Body of pancreas (tissue), 4 donors: ENCODE results near the gene DOCK2. TPM values are rescaled to one million over a fixed set of nuclear protein-coding genes. Genes with fewer than 3 reads are reported as not detected.

Experiments
- ATAC-seq: fragments of 150-250 bp; one replicate; pipeline ENCODE4 v1.9.1; 2016
- DNase-seq, 4 donors: peaks; one replicate each; pipeline ENCODE4 v3.0.0-alpha.2; 2019
- H3K27ac ChIP-seq, 4 donors: fragments of 200-600 bp; sonication (generic); 1 replicate in 3 of 4; 2 replicates in 1 of 4; pipeline versions ENCODE4 v1.5.1 to v1.6.1; 2016 to 2019; ENCODE audit warnings: mild to moderate bottlenecking in 1 of 4, mixed read lengths in 1 of 4, moderate library complexity in 1 of 4
- H3K27me3 ChIP-seq, 2 donors: fragments of 200-600 bp; sonication (generic); one replicate each; pipeline ENCODE4 v1.6.0; 2016; ENCODE audit warnings: mild to moderate bottlenecking in 1 of 2
- H3K36me3 ChIP-seq, 2 donors: fragments of 200-600 bp; sonication (generic); replicated peaks in 1 of 2; 2 replicates each; pipeline ENCODE4 v1.5.1; 2016; ENCODE audit warnings: low read depth in 2 of 2; ENCODE audit not compliant: insufficient read depth in 1 of 2
- H3K4me1 ChIP-seq: fragments of 200-600 bp; sonication (generic); one replicate; pipeline ENCODE4 v1.6.0; 2016
- H3K4me3 ChIP-seq, 2 donors: fragments of 200-600 bp; sonication (generic); 1 replicate in 1 of 2; 2 replicates in 1 of 2; pipeline ENCODE4 v1.5.1; 2016 to 2019
- H3K9me3 ChIP-seq, 3 donors: fragments of 200-600 bp; sonication (generic); 1 replicate in 2 of 3; 2 replicates in 1 of 3; pipeline ENCODE4 v1.5.1; 2016
- CTCF ChIP-seq, 7 experiments: fragments of 450-650 bp in 4 of 7; fragments of 200-600 bp in 3 of 7; sonication (generic) in 3 of 7; IDR thresholded peaks; one replicate each; pipeline ENCODE4 v1.5.1; 2016 to 2019; ENCODE audit warnings: antibody characterized with exemption in 7 of 7
- POLR2A ChIP-seq, 3 donors: fragments of 450-650 bp; IDR thresholded peaks; one replicate each; pipeline ENCODE4 v1.6.1; 2016; ENCODE audit warnings: antibody characterized with exemption in 3 of 3, mild to moderate bottlenecking in 2 of 3
- WGBS, 2 donors: methylation state at CpG; one replicate each; pipeline ENCODE4 v1.1.5; 2017; 5-methylcytosine and 5-hydroxymethylcytosine counted together
- intact Hi-C: fragments of 100-400 bp; cut with DNase I; formaldehyde crosslinking; loops from one replicate; pipeline ENCODE4 v1.15.1; 2023
- total RNA-seq, 2 donors: library from RNA; depleted of rRNA; stranded (reverse); fragments of >200 nt; gene quantifications; one replicate each; pipeline ENCODE4 v1.1.0, GENCODE V29; 2016

Gene DOCK2
- total RNA-seq, 2 donors from 2014 or later, result 3.1 to 7.6 TPM

- H3K27me3 ChIP-seq, result no peaks in the 10 kb centered on the region
- TF ChIP-seq CTCF (IDR thresholded peaks at IDR 0.05), result no peak
- TF ChIP-seq POLR2A (IDR thresholded peaks at IDR 0.05), result no peak
- DNase-seq, result no peak
- no peaks in the 10 kb centered on the region for H3K36me3 ChIP-seq
- ATAC-seq, result no peak
- no peak overlapping the region for H3K27ac ChIP-seq
- WGBS, 2 donors, result 57 to 58% methylated on average over 3 of the region's 3 CpGs
- intact Hi-C loops, result no loop called here
- H3K9me3 ChIP-seq, result no peaks in the 10 kb centered on the region
- H3K4me3 ChIP-seq, result no peak overlapping the region
- H3K4me1 ChIP-seq, result no peaks in the 10 kb centered on the region
Observed at GRCh38 chr5:169848271-169848670, 211.2 kb downstream of the DOCK2 start.

- Histone ChIP-seq H3K4me3 (no peak overlapping the region), H3K9me3 (no peaks in the 10 kb centered on the region), H3K27ac (no peak overlapping the region), H3K4me1 (no peaks in the 10 kb centered on the region), H3K36me3 (no peaks in the 10 kb centered on the region), H3K27me3 (no peaks in the 10 kb centered on the region)
- ATAC-seq (no peak), DNase-seq (no peak)
- intact Hi-C loops, result no loop called here
- TF ChIP-seq POLR2A (IDR thresholded peaks at IDR 0.05), result no peak
- TF ChIP-seq CTCF (IDR thresholded peaks at IDR 0.05), result no peak
- 52% methylated on average over 2 of the region's 2 CpGs; no CpG with 5 or more reads in 1 of the 2 donors for WGBS, 2 donors
Observed at GRCh38 chr5:169848792-169849191, 211.7 kb downstream of the DOCK2 start.

- Histone ChIP-seq H3K27ac (no peak overlapping the region), H3K4me1 (no peaks in the 10 kb centered on the region), H3K9me3 (no peaks in the 10 kb centered on the region), H3K36me3 (no peaks in the 10 kb centered on the region), H3K4me3 (no peak overlapping the region), H3K27me3 (no peaks in the 10 kb centered on the region)
- DNase-seq, result no peak
- no peak for ATAC-seq
- TF ChIP-seq CTCF (IDR thresholded peaks at IDR 0.05) (no peak), POLR2A (IDR thresholded peaks at IDR 0.05) (no peak)
- WGBS, 2 donors, result 82 to 87% methylated on average over 2 of the region's 2 CpGs
- intact Hi-C loops, result no loop called here
Observed at GRCh38 chr5:169850409-169850808, 213.3 kb downstream of the DOCK2 start.

- Histone ChIP-seq H3K36me3 (no peaks in the 10 kb centered on the region), H3K27ac (no peak overlapping the region), H3K4me3 (no peak overlapping the region), H3K9me3 (no peaks in the 10 kb centered on the region), H3K27me3 (no peaks in the 10 kb centered on the region), H3K4me1 (no peaks in the 10 kb centered on the region)
- WGBS, 2 donors, result 64 to 67% methylated on average over 1 of the region's 1 CpG
- no peak for TF ChIP-seq POLR2A (IDR thresholded peaks at IDR 0.05)
- TF ChIP-seq CTCF (IDR thresholded peaks at IDR 0.05), result no peak
- ATAC-seq (no peak), DNase-seq (no peak)
- intact Hi-C loops, result no loop called here
Observed at GRCh38 chr5:169851321-169851850, 214.3 kb downstream of the DOCK2 start.

- no peak for ATAC-seq
- 52 to 57% methylated on average over 2 of the region's 2 CpGs for WGBS, 2 donors
- no peaks in the 10 kb centered on the region for H3K36me3 ChIP-seq
- TF ChIP-seq POLR2A (IDR thresholded peaks at IDR 0.05) (no peak), CTCF (IDR thresholded peaks at IDR 0.05) (no peak)
- H3K27ac ChIP-seq, result no peak overlapping the region
- H3K9me3 ChIP-seq, result no peaks in the 10 kb centered on the region
- H3K4me1 ChIP-seq, result no peaks in the 10 kb centered on the region
- DNase-seq, result no peak
- H3K27me3 ChIP-seq, result no peaks in the 10 kb centered on the region
- no peak overlapping the region for H3K4me3 ChIP-seq
- intact Hi-C loops, result no loop called here
Observed at GRCh38 chr5:169856571-169856970, 219.5 kb downstream of the DOCK2 start.
